ENCODE data around the gene ZNF579.
A peak's percentile ranks its signal among the peaks of the same experiment; 100 is the strongest.

Gene ZNF579

GRCh38 chr19:55613396-55613795 lies 32.7 kb upstream of the ZNF579 start:
- DNase-seq (ENCODE audit: low read depth in 3 of 3, low spot score in 1 of 3): no peak

- no peak for DNase-seq (ENCODE audit: low read depth in 3 of 3, low spot score in 1 of 3)
Measured at GRCh38 chr19:55611983-55612645, 31.5 kb upstream of the ZNF579 start.

- no peak for DNase-seq (ENCODE audit: low read depth in 3 of 3, low spot score in 1 of 3)
Measured at GRCh38 chr19:55611300-55611982, 30.8 kb upstream of the ZNF579 start.

GRCh38 chr19:55609326-55609725 lies 28.7 kb upstream of the ZNF579 start:
- DNase-seq (ENCODE audit: low read depth in 3 of 3, low spot score in 1 of 3): no peak

- no peak for DNase-seq (ENCODE audit: low read depth in 3 of 3, low spot score in 1 of 3)
Measured at GRCh38 chr19:55606817-55607216, 26.2 kb upstream of the ZNF579 start.

- no peak for DNase-seq (ENCODE audit: low read depth in 3 of 3, low spot score in 1 of 3)
Measured at GRCh38 chr19:55606471-55606787, 25.8 kb upstream of the ZNF579 start.

GRCh38 chr19:55605637-55606470 lies 25.2 kb upstream of the ZNF579 start, which contains the start of gene ZNF865:
Gene ZNF865 (plus strand): TSS chr19:55605647. CDS start chr19:55613619, 7,972 bp downstream.
- DNase-seq (ENCODE audit: low read depth in 3 of 3, low spot score in 1 of 3): peak in 2 of 3 donors; percentile 36 to 45

- DNase-seq (ENCODE audit: low read depth in 3 of 3, low spot score in 1 of 3): peak; percentile 96 to 99 (median 97)
Measured at GRCh38 chr19:55605207-55605636, 24.6 kb upstream of the ZNF579 start.

GRCh38 chr19:55603581-55604292 lies 23.1 kb upstream of the ZNF579 start:
- DNase-seq (ENCODE audit: low read depth in 3 of 3, low spot score in 1 of 3): no peak

- no peak for DNase-seq (ENCODE audit: low read depth in 3 of 3, low spot score in 1 of 3)
Measured at GRCh38 chr19:55603115-55603514, 22.5 kb upstream of the ZNF579 start.

GRCh38 chr19:55602104-55603001 lies 21.7 kb upstream of the ZNF579 start:
- no peak for DNase-seq (ENCODE audit: low read depth in 3 of 3, low spot score in 1 of 3)

- no peak for DNase-seq (ENCODE audit: low read depth in 3 of 3, low spot score in 1 of 3)
Measured at GRCh38 chr19:55601084-55601483, 20.4 kb upstream of the ZNF579 start.

GRCh38 chr19:55600662-55601028 lies 20.0 kb upstream of the ZNF579 start:
- no peak for DNase-seq (ENCODE audit: low read depth in 3 of 3, low spot score in 1 of 3)

GRCh38 chr19:55599842-55600661 lies 19.4 kb upstream of the ZNF579 start, which contains the start of gene ZNF524:
Gene ZNF524 (plus strand): TSS chr19:55600288. CDS start chr19:55602113, 1,825 bp downstream.
- peak; percentile 60 to 76 (median 63) for DNase-seq (ENCODE audit: low read depth in 3 of 3, low spot score in 1 of 3)

GRCh38 chr19:55599468-55599841 lies 18.8 kb upstream of the ZNF579 start, which contains the start of gene FIZ1:
Gene FIZ1 (minus strand): TSS chr19:55599517. CDS start chr19:55597865, 1,652 bp downstream.
- peak; percentile 90 to 93 (median 91) for DNase-seq (ENCODE audit: low read depth in 3 of 3, low spot score in 1 of 3)

- peak; percentile 81 to 90 (median 85) for DNase-seq (ENCODE audit: low read depth in 3 of 3, low spot score in 1 of 3)
Measured at GRCh38 chr19:55598719-55599467, 18.2 kb upstream of the ZNF579 start.

GRCh38 chr19:55598034-55598433 lies 17.4 kb upstream of the ZNF579 start:
- DNase-seq (ENCODE audit: low read depth in 3 of 3, low spot score in 1 of 3): no peak

GRCh38 chr19:55597501-55597921 lies 16.9 kb upstream of the ZNF579 start:
- DNase-seq (ENCODE audit: low read depth in 3 of 3, low spot score in 1 of 3): no peak
